HCT116 (cell line): Measurements from ENCODE around the gene ITGB1BP1. TPM values are rescaled to one million over a fixed set of nuclear protein-coding genes. Genes with fewer than 3 reads are reported as not detected.

Experiments used
- ATAC-seq: fragments of 200-7000 bp; cut with Tn5 transposase; 2 replicates; pipeline ENCODE4 v1.9.1; 2020; ENCODE audit warnings: mild to moderate bottlenecking, moderate library complexity
- BruUV-seq: library from RNA; stranded (reverse); fragments of 400-500 nt; replicated peaks from 2 replicates; lab custom pipeline; 2021; lab: Mats Ljungman, UMichigan
- CTCF ChIA-PET: fragments of 300-600 bp; sonication (Branson Sonifier 250); formaldehyde crosslinking; loops from one replicate; lab custom pipeline; 2021; ENCODE audit warnings: antibody characterized with exemption; lab: Charles Lee
- POLR2A ChIA-PET: fragments of 300-600, 350-600 bp; sonication (Branson Sonifier 250); formaldehyde crosslinking; loops from one replicate; lab custom pipeline; 2021; ENCODE audit warnings: antibody characterized with exemption; lab: Charles Lee
- RAD21 ChIA-PET, 2 experiments: fragments of 300-600 bp; sonication (Branson Sonifier 250); formaldehyde crosslinking; loops; one replicate each; lab custom pipeline; 2023; ENCODE audit warnings: low total read pairs in 2 of 2; ENCODE audit not compliant: uncharacterized antibody in 2 of 2, unreplicated experiment in 2 of 2, low non-redundant PET in 1 of 2; lab: Charles Lee
- DNase-seq: peaks from one replicate; pipeline ENCODE4 v3.0.0-alpha.2; 2010; ENCODE audit warnings: low read depth, low spot score
- H2AFZ ChIP-seq: fragments of 200-600 bp; shearing (Covaris generic), sonication (generic); 2 replicates; pipeline ENCODE4 v1.6.1; 2017; ENCODE audit warnings: low read depth, mixed run types, mixed read lengths, antibody characterized with exemption, low read length; ENCODE audit not compliant: poor library complexity, severe bottlenecking
- H3K27ac ChIP-seq: 2 replicates; pipeline ENCODE4 v1.5.1; 2012; ENCODE audit warnings: low read depth, low read length
- H3K27me3 ChIP-seq: fragments of 200-600 bp; sonication (generic); 2 replicates; pipeline ENCODE4 v1.6.1; 2016; ENCODE audit warnings: mixed run types, low read length, mixed read lengths; ENCODE audit not compliant: insufficient read depth
- H3K36me3 ChIP-seq, 2 experiments: fragments of 200-500 bp in 1 of 2; fragments of 200-600 bp in 1 of 2; sonication (Bioruptor generic) in 1 of 2; sonication (generic) in 1 of 2; 2 replicates each; pipeline versions ENCODE4 v1.5.1 to v1.6.1; 2014 to 2016; ENCODE audit warnings: low read length in 2 of 2, inconsistent platforms in 1 of 2, mixed read lengths in 1 of 2, mixed run types in 1 of 2; ENCODE audit not compliant: insufficient read depth in 2 of 2, control insufficient read depth in 1 of 2
- H3K4me1 ChIP-seq, 2 experiments: fragments of 200-600 bp in 1 of 2; sonication (generic) in 1 of 2; 2 replicates each; pipeline versions ENCODE4 v1.5.1 to v1.6.1; 2012 to 2017; ENCODE audit warnings: low read length in 2 of 2, inconsistent platforms in 1 of 2, mild to moderate bottlenecking in 1 of 2, mixed read lengths in 1 of 2, mixed run types in 1 of 2, moderate library complexity in 1 of 2; ENCODE audit not compliant: insufficient read depth in 2 of 2, control insufficient read depth in 1 of 2
- H3K4me2 ChIP-seq: fragments of 200-600 bp; sonication (generic); 2 replicates; pipeline ENCODE4 v1.6.1; 2017; ENCODE audit warnings: mixed run types, low read length, mixed read lengths
- H3K4me3 ChIP-seq, 2 experiments: fragments of 200-600 bp in 1 of 2; sonication (generic) in 1 of 2; replicated peaks in 1 of 2; 2 replicates each; pipeline ENCODE4 v1.5.1; 2011 to 2016; ENCODE audit warnings: low read length in 2 of 2, control low read depth in 1 of 2, low read depth in 1 of 2, mild to moderate bottlenecking in 1 of 2, mixed read lengths in 1 of 2, mixed run types in 1 of 2
- H3K79me2 ChIP-seq: fragments of 200-600 bp; sonication (generic); 2 replicates; pipeline ENCODE4 v1.6.1; 2017; ENCODE audit warnings: mild to moderate bottlenecking, mixed run types, low read length, moderate library complexity, mixed read lengths; ENCODE audit not compliant: insufficient read depth
- H3K9ac ChIP-seq: fragments of 200-600 bp; sonication (generic); 2 replicates; pipeline ENCODE4 v1.6.1; 2016; ENCODE audit warnings: low read length, mixed read lengths
- H3K9me2 ChIP-seq: fragments of 200-600 bp; sonication (generic), shearing (Covaris generic); 2 replicates; pipeline ENCODE4 v1.6.1; 2017; ENCODE audit warnings: mixed run types, mild to moderate bottlenecking, moderate library complexity; ENCODE audit not compliant: insufficient read depth
- H3K9me3 ChIP-seq, 2 experiments: fragments of 200-500 bp in 1 of 2; fragments of 200-600 bp in 1 of 2; sonication (Bioruptor generic) in 1 of 2; sonication (generic) in 1 of 2; 2 replicates each; pipeline ENCODE4 v1.6.1; 2014 to 2017; ENCODE audit warnings: low read length in 2 of 2, mixed read lengths in 2 of 2, inconsistent platforms in 1 of 2, low read depth in 1 of 2, mild to moderate bottlenecking in 1 of 2, mixed run types in 1 of 2, moderate library complexity in 1 of 2; ENCODE audit not compliant: control insufficient read depth in 1 of 2, insufficient read depth in 1 of 2
- H4K20me1 ChIP-seq: fragments of 200-600 bp; sonication (generic), shearing (Covaris generic); 2 replicates; pipeline ENCODE4 v1.6.1; 2017; ENCODE audit warnings: mixed run types, mild to moderate bottlenecking, moderate library complexity; ENCODE audit not compliant: insufficient read depth
- CTCF ChIP-seq, 3 experiments: fragments of 200-600 bp in 1 of 3; sonication (generic) in 1 of 3; IDR thresholded peaks in 2 of 3; conservative IDR thresholded peaks in 1 of 3; 2 replicates each; pipeline ENCODE4 v1.5.1; 2012 to 2017; ENCODE audit warnings: low read depth in 2 of 3, low read length in 2 of 3, antibody characterized with exemption in 1 of 3, borderline replicate concordance in 1 of 3, control low read depth in 1 of 3, mild to moderate bottlenecking in 1 of 3, mixed read lengths in 1 of 3, mixed run types in 1 of 3, moderate library complexity in 1 of 3; ENCODE audit not compliant: insufficient read depth in 1 of 3
- POLR2AphosphoS5 ChIP-seq: IDR thresholded peaks from 2 replicates; pipeline ENCODE4 v1.6.1; 2011; ENCODE audit warnings: mild to moderate bottlenecking, low read depth, low read length, moderate library complexity
- SRF ChIP-seq: IDR thresholded peaks from 2 replicates; pipeline ENCODE4 v1.6.1; 2012; ENCODE audit warnings: low read depth
- TCF7L2 ChIP-seq: IDR thresholded peaks from 2 replicates; pipeline ENCODE4 v1.7.0; 2011; ENCODE audit warnings: borderline replicate concordance, inconsistent platforms; ENCODE audit not compliant: insufficient read depth, insufficient read length; ENCODE audit errors: extremely low read depth
- YY1 ChIP-seq: IDR thresholded peaks from 2 replicates; pipeline ENCODE4 v1.6.1; 2011; ENCODE audit warnings: low read length, low read depth, moderate library complexity, mild to moderate bottlenecking; ENCODE audit not compliant: insufficient replicate concordance; ENCODE audit errors: extremely low read depth
- ZBTB33 ChIP-seq: IDR thresholded peaks from 2 replicates; pipeline ENCODE4 v1.6.1; 2011; ENCODE audit warnings: mild to moderate bottlenecking, low read length, moderate library complexity; ENCODE audit not compliant: insufficient replicate concordance; ENCODE audit errors: extremely low read depth
- ZNF274 ChIP-seq: fragments of 200-500 bp; sonication (Bioruptor generic); IDR thresholded peaks from 2 replicates; pipeline ENCODE4 v1.6.1; 2014; ENCODE audit warnings: mild to moderate bottlenecking, low read depth, low read length, inconsistent platforms
- intact Hi-C: fragments of 100-400 bp; cut with micrococcal nuclease; formaldehyde crosslinking; loops from 2 replicates; pipeline ENCODE4 v1.10.0; 2022
- total RNA-seq: library from RNA; stranded (reverse); gene quantifications from one replicate; pipeline ENCODE4 v1.2.1, GENCODE V29; 2021; ENCODE audit not compliant: unreplicated experiment

The ITGB1BP1 gene
- total RNA-seq, 1 experiment from 2014 or later: 86.9 TPM

DNA sequence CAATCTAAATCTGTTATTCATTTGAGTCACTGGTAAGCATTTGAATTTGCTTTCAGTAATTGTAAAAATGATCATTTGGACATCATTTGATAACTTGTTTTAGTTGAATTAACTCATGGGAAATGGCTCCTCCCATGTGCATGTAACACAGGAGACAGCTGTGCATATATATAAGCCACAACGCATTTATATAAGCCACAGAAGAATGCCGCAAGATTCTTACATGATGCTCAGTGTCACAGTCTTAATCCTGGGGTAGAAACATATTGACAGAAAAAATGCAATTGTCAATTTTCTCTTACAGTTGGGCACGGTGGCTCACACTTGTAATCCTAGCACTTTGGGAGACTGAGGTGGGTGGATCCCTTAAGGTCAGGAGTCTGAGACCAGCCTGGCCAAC, 37.8 kb upstream of the ITGB1BP1 start:
- Histone ChIP-seq H3K9me2 (no peaks in the 10 kb centered on the region), H3K4me1 (no peaks in the 10 kb centered on the region), H3K4me3 (no peak overlapping the region), H3K27ac (no peak overlapping the region), H4K20me1 (no peaks in the 10 kb centered on the region), H3K79me2 (no peaks in the 10 kb centered on the region), H3K36me3 (peaks cover 14 to 27% of the 10 kb centered on the region in 2 experiments), H2AFZ (no peak overlapping the region), H3K9me3 (no peaks in the 10 kb centered on the region), H3K9ac (no peak overlapping the region), H3K27me3 (no peaks in the 10 kb centered on the region), H3K4me2 (no peak overlapping the region)
- TF ChIP-seq YY1 (no peak), TCF7L2 (no peak), ZNF274 (no peak), ZBTB33 (no peak), POLR2AphosphoS5 (no peak), CTCF (IDR thresholded peaks at IDR 0.05 in 2 of 3, conservative IDR thresholded peaks at IDR 0.05 in 1 of 3; ENCODE audit: borderline replicate concordance in 1 of 3, insufficient read depth in 1 of 3, low read depth in 2 of 3, low read length in 2 of 3) (no peak), SRF (no peak)
- RAD21 ChIA-PET: no interaction called here
- intact Hi-C loops: no loop called here
- POLR2A ChIA-PET: no interaction called here
- CTCF ChIA-PET: no interaction called here
- no TSS peak for BruUV-seq
- ATAC-seq: no peak
- no peak for DNase-seq
